PC-3 (cell line): ENCODE data around the gene CDH4. TPM values are rescaled to one million over a fixed set of nuclear protein-coding genes. Genes with fewer than 3 reads are reported as not detected.

Experiments used
- ATAC-seq: fragments of 200-7000 bp; cut with Tn5 transposase; 2 replicates; pipeline ENCODE4 v1.9.1; 2020; ENCODE audit warnings: mild to moderate bottlenecking, moderate library complexity
- BruUV-seq: library from RNA; stranded (reverse); fragments of 400-500 nt; replicated peaks from 2 replicates; lab custom pipeline; 2021; lab: Mats Ljungman, UMichigan
- CTCF ChIA-PET: fragments of 300-600 bp; sonication (Branson Sonifier 250); formaldehyde crosslinking; loops from one replicate; lab custom pipeline; 2022; ENCODE audit warnings: antibody characterized with exemption; lab: Charles Lee
- POLR2A ChIA-PET: fragments of 300-600 bp; sonication (Branson Sonifier 250); formaldehyde crosslinking; loops from one replicate; lab custom pipeline; 2022; ENCODE audit warnings: antibody characterized with exemption; ENCODE audit not compliant: unreplicated experiment; lab: Charles Lee
- DNase-seq: peaks from one replicate; pipeline ENCODE4 v3.0.0-alpha.2; 2015
- H2AFZ ChIP-seq: fragments of 300-600 bp; sonication (generic); 2 replicates; pipeline ENCODE4 v1.6.0; 2016; ENCODE audit warnings: antibody characterized with exemption, low read length
- H3F3A ChIP-seq: fragments of 300-600 bp; sonication (generic); one replicate; pipeline ENCODE4 v1.6.0; 2017; ENCODE audit warnings: antibody characterized with exemption, low read length, control low read depth, mild to moderate bottlenecking; ENCODE audit not compliant: unreplicated experiment
- H3K27ac ChIP-seq: fragments of 300-600 bp; sonication (generic); 2 replicates; pipeline ENCODE4 v1.5.1; 2016; ENCODE audit warnings: mild to moderate bottlenecking, low read length
- H3K27me3 ChIP-seq: fragments of 300-600 bp; sonication (generic); 2 replicates; pipeline ENCODE4 v1.6.1; 2016; ENCODE audit warnings: low read length, mixed read lengths
- H3K36me3 ChIP-seq: fragments of 300-600 bp; sonication (generic); 2 replicates; pipeline ENCODE4 v1.6.1; 2016; ENCODE audit warnings: low read depth, mixed run types, low read length, mixed read lengths
- H3K4me1 ChIP-seq: fragments of 300-600 bp; sonication (generic); 2 replicates; pipeline ENCODE4 v1.5.1; 2016; ENCODE audit warnings: low read length; ENCODE audit not compliant: insufficient read depth
- H3K4me2 ChIP-seq: fragments of 300-600 bp; sonication (generic); 2 replicates; pipeline ENCODE4 v1.6.0; 2016; ENCODE audit warnings: low read length
- H3K4me3 ChIP-seq: fragments of 300-600 bp; sonication (generic); 2 replicates; pipeline ENCODE4 v1.5.1; 2016; ENCODE audit warnings: mild to moderate bottlenecking, low read length, mixed read lengths
- H3K79me2 ChIP-seq: fragments of 300-600 bp; sonication (generic); 2 replicates; pipeline ENCODE4 v1.6.1; 2017; ENCODE audit warnings: low read length, mixed read lengths
- H3K9ac ChIP-seq: fragments of 300-600 bp; sonication (generic); 2 replicates; pipeline ENCODE4 v1.6.0; 2016; ENCODE audit warnings: mild to moderate bottlenecking, low read length
- H3K9me2 ChIP-seq: fragments of 300-600 bp; sonication (generic); replicated peaks from 2 replicates; pipeline ENCODE4 v1.6.1; 2016; ENCODE audit warnings: mixed run types, low read length, mixed read lengths
- H3K9me3 ChIP-seq: fragments of 300-600 bp; sonication (generic); 2 replicates; pipeline ENCODE4 v1.6.1; 2016; ENCODE audit warnings: low read length, mixed read lengths
- H4K20me1 ChIP-seq: fragments of 300-600 bp; sonication (generic); 2 replicates; pipeline ENCODE4 v1.6.1; 2016; ENCODE audit warnings: low read length, mixed read lengths
- EZH2 ChIP-seq: fragments of 300-600 bp; sonication (generic); IDR thresholded peaks from one replicate; pipeline ENCODE4 v1.6.1; 2017; ENCODE audit warnings: antibody characterized with exemption, mild to moderate bottlenecking, low read length; ENCODE audit not compliant: unreplicated experiment
- EZH2phosphoT487 ChIP-seq: fragments of 300-600 bp; sonication (generic); IDR thresholded peaks from 2 replicates; pipeline ENCODE4 v1.6.1; 2018; ENCODE audit warnings: mild to moderate bottlenecking, antibody characterized with exemption, low read length, borderline replicate concordance
- intact Hi-C: fragments of 100-400 bp; cut with micrococcal nuclease; formaldehyde crosslinking; loops from 2 replicates; pipeline ENCODE4 v1.9.0; 2023
- total RNA-seq: library from RNA; depleted of rRNA; stranded (reverse); fragments of >200 nt; gene quantifications from 2 replicates; pipeline ENCODE4 v1.2.3, GENCODE V29; 2014
- TF ChIP-seq, protein P1 (sequence below): fragments of 300-600 bp; sonication (generic); conservative IDR thresholded peaks from 2 replicates; pipeline ENCODE4 v1.5.1; 2017; ENCODE audit warnings: antibody characterized with exemption, low read depth, mild to moderate bottlenecking, low read length

The CDH4 gene
- total RNA-seq, 1 experiment from 2014 or later: not detected

DNA sequence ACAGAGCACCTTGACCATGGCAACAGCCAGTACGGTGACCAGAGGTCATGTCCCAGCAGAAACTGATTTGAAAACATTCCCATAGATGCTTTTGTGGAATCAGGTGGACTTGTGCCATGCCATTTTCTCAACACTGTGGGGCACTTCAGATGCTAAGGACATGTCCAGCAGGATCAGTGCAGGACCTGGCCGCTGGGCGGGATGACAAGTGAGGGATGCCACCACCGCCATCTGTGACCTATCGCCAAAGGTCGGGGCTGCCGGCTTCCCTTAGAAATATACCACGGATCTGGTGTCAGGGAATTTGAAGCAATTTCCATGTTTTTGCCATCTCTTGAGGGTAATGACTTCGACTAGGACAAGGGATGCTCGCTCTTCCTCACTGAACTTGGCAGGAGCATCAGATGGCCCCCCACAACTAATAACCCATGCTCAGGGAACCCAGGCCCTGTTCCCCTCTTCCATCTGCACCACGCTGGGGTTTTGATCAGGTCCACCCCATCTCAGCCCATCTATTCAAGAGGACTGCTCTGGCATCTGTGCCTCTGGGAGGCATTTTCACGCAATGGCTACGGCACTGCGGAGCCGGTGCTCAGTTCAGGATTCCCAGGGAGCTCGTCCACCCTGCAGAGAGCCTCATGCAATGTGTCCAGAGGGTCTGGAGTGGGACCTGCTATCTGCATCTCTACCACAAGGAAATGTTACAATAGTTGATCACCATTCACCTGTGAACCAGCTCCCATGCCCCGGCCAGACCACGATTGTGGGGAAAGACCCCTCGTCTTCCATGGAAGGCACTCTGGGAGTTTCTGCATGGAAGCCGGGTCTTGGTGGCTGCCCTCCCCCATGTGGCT is 511.1 kb downstream of the CDH4 start:
- ATAC-seq: no peak
- no peaks in the 10 kb centered on the region for H3K9me3 ChIP-seq
- no peak overlapping the region for H2AFZ ChIP-seq
- no TSS peak for BruUV-seq
- ChIA-PET POLR2A (no interaction called here), CTCF (no interaction called here)
- H3K9me2 ChIP-seq: no peaks in the 10 kb centered on the region
- H3K4me3 ChIP-seq: no peak overlapping the region
- H3K36me3 ChIP-seq: no peaks in the 10 kb centered on the region
- H3F3A ChIP-seq: no peaks in the 10 kb centered on the region
- no peak overlapping the region for H3K9ac ChIP-seq
- H3K4me2 ChIP-seq: no peak overlapping the region
- H3K79me2 ChIP-seq: no peaks in the 10 kb centered on the region
- DNase-seq: no peak
- no peaks in the 10 kb centered on the region for H4K20me1 ChIP-seq
- intact Hi-C loops: no loop called here
- H3K27me3 ChIP-seq: peaks cover 88% of the 10 kb centered on the region
- TF ChIP-seq, protein P1, sequence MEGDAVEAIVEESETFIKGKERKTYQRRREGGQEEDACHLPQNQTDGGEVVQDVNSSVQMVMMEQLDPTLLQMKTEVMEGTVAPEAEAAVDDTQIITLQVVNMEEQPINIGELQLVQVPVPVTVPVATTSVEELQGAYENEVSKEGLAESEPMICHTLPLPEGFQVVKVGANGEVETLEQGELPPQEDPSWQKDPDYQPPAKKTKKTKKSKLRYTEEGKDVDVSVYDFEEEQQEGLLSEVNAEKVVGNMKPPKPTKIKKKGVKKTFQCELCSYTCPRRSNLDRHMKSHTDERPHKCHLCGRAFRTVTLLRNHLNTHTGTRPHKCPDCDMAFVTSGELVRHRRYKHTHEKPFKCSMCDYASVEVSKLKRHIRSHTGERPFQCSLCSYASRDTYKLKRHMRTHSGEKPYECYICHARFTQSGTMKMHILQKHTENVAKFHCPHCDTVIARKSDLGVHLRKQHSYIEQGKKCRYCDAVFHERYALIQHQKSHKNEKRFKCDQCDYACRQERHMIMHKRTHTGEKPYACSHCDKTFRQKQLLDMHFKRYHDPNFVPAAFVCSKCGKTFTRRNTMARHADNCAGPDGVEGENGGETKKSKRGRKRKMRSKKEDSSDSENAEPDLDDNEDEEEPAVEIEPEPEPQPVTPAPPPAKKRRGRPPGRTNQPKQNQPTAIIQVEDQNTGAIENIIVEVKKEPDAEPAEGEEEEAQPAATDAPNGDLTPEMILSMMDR: no peak
- TF ChIP-seq EZH2 (no peak), EZH2phosphoT487 (no peak)
- no peaks in the 10 kb centered on the region for H3K4me1 ChIP-seq
- no peak overlapping the region for H3K27ac ChIP-seq

DNA sequence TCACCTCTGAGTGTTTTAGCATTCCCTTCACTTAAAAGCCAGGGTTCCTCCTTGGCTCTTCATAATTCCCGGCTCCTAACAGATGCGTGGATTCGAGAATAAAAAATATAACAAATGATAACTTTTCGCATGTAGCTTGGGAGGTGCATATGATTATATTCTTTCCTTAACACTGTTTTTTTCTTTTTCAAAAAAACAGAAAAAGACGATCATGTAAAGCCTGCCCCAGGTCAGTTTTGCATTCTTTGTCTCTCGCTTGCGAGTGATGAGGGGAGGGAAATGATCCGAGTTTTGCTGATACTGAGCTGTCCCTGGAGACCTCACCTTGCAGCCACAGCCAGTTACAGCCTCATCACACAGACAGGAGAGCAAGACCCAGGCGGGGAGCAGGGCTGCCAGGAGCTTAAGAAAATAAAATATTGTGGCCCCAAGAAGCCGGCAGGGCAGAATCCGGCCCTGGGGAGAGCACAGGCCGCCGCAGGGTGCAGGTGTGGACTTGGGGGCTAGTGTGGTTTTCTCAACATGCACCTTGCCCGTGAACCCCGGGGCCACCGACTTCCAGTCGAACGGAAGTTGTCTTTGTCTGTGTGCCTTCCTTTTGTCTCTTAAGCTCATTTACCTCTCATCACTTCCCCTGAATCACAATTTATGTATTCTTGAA is 511.8 kb downstream of the CDH4 start:
- peaks cover 85% of the 10 kb centered on the region for H3K27me3 ChIP-seq
- no peaks in the 10 kb centered on the region for H3K9me2 ChIP-seq
- ATAC-seq (no peak), DNase-seq (no peak)
- H4K20me1 ChIP-seq: no peaks in the 10 kb centered on the region
- H3K79me2 ChIP-seq: no peaks in the 10 kb centered on the region
- ChIA-PET POLR2A (no interaction called here), CTCF (no interaction called here)
- H3K4me2 ChIP-seq: no peak overlapping the region
- H3K4me3 ChIP-seq: no peak overlapping the region
- no peaks in the 10 kb centered on the region for H3K36me3 ChIP-seq
- no peak overlapping the region for H3K9ac ChIP-seq
- BruUV-seq: no TSS peak
- intact Hi-C loops: no loop called here
- no peaks in the 10 kb centered on the region for H3F3A ChIP-seq
- no peaks in the 10 kb centered on the region for H3K4me1 ChIP-seq
- no peak overlapping the region for H3K27ac ChIP-seq
- TF ChIP-seq, protein P1: no peak
- TF ChIP-seq EZH2 (no peak), EZH2phosphoT487 (no peak)
- no peaks in the 10 kb centered on the region for H3K9me3 ChIP-seq
- H2AFZ ChIP-seq: no peak overlapping the region
